Cardiac fibroblast (primary cell): ENCODE measurements around the gene RNU5D-1.

ENCODE experiments used
- DNase-seq, 2 donors: peaks; one replicate each; pipeline versions ENCODE4 v3.0.0 to v3.0.0-alpha.2; 2010; ENCODE audit warnings: low read depth in 2 of 2
- H3K4me3 ChIP-seq, 2 donors: replicated peaks in 1 of 2; 1 replicate in 1 of 2; 2 replicates in 1 of 2; pipeline ENCODE4 v1.5.1; 2011; ENCODE audit warnings: low read depth in 2 of 2, low read length in 2 of 2, mild to moderate bottlenecking in 2 of 2, moderate library complexity in 1 of 2
- CTCF ChIP-seq: IDR thresholded peaks from one replicate; pipeline ENCODE4 v1.5.1; 2011; ENCODE audit warnings: low read depth, mild to moderate bottlenecking, low read length, inconsistent platforms

Gene RNU5D-1

DNA sequence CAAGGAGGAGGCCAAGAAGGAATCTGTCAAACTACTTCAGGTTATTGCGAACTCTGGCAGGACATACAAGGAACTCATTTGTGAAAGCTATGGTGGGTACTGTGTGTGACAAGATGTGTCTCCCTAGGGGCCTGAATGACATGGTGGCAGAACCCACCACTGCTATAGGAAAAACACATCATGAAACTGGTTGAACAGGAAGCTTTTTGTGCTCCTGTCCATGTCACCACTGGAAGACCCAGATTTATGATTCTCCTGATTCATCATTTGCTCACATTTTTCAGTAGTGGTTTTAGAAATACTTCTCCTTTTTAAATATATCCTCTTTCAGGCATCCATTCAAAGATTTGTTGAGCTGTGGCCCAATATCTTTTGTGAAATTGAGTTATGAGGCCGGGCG lies 32.8 kb downstream of the RNU5D-1 start:
- DNase-seq: no peak
- no peak overlapping the region for H3K4me3 ChIP-seq
- TF ChIP-seq CTCF: no peak

- TF ChIP-seq CTCF: no peak
- no peak overlapping the region for H3K4me3 ChIP-seq
- no peak for DNase-seq
Measured at GRCh38 chr1:44696789-44697345, 34.1 kb downstream of the RNU5D-1 start.

- H3K4me3 ChIP-seq: no peak overlapping the region
- TF ChIP-seq CTCF: no peak
- no peak for DNase-seq
Measured at GRCh38 chr1:44696101-44696500, 34.9 kb downstream of the RNU5D-1 start.

- H3K4me3 ChIP-seq: no peak overlapping the region
- no peak for TF ChIP-seq CTCF
- no peak for DNase-seq
Measured at GRCh38 chr1:44695671-44696070, 35.3 kb downstream of the RNU5D-1 start.

DNA sequence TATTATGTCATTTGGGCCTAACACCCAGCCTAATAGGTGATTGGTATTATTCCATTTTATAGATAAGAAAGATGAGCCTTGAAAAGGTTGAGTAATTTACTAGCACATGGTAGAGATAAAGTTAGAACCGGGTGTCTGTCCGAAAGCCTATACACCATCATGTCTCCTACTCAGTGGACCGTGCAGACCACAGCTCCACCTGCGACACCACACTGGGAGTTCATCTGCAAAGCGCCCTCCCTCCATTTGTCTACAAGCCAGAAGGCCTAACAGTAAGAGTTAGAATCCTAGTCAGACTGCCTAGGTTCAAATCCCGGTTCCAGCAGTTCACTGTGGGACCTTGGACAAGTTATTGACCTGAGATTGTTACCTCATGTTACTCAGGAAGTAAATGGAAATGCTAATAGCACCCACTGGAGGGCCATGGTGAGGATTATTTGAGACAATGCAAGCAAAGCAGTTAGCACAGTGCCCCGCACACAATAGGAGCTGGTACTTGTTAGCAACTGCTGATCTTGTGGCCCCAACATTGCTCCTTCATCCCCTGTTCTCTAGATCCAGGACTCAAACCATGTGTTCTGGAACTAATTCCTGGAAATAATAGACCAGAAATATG lies 36.0 kb downstream of the RNU5D-1 start:
- no peak overlapping the region for H3K4me3 ChIP-seq
- no peak for TF ChIP-seq CTCF
- no peak for DNase-seq

DNA sequence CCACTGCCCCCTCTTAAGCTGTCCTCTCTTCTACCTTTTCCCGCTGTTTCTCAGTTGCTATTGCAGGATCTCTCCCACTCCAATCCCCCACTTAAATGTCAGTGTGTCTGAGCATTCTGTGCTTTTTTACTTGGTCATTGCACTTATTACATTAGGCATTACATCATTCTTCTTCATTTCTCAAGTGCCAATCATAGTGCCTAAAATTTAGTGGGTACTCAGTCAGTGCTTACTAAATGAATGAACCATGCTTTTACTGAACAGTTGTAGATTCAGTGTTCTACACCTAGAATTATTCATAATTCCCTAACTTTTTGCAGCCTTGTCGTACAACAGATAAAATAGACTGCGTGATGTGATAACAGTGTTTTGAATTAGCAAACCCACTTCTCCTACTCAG lies 37.1 kb downstream of the RNU5D-1 start:
- TF ChIP-seq CTCF: no peak
- no peak for DNase-seq
- H3K4me3 ChIP-seq: no peak overlapping the region

GRCh38 chr1:44693159-44693558 lies 37.8 kb downstream of the RNU5D-1 start:
- H3K4me3 ChIP-seq: no peak overlapping the region
- no peak for DNase-seq
- TF ChIP-seq CTCF: no peak
